GM12878 (cell line): Measurements from ENCODE around the gene DUSP16. TPM values are rescaled to one million over a fixed set of nuclear protein-coding genes. Genes with fewer than 3 reads are reported as not detected.

Experiments used
- ATAC-seq: fragments of 200-7000 bp; cut with Tn5 transposase; 3 replicates; pipeline ENCODE4 v1.9.1; 2020; ENCODE audit warnings: mild to moderate bottlenecking, moderate library complexity
- BruUV-seq: library from RNA; stranded (reverse); fragments of 400-500 nt; replicated peaks from 2 replicates; lab custom pipeline; 2021; lab: Mats Ljungman, UMichigan
- CTCF ChIA-PET: fragments of 300-600 bp; sonication (Branson Sonifier 250); formaldehyde crosslinking; extraction: SDS; loops from one replicate; lab custom pipeline; 2021; ENCODE audit warnings: inconsistent platforms; lab: Yijun Ruan, JAX
- POLR2A ChIA-PET: fragments of 350-600 bp; formaldehyde crosslinking; extraction: SDS; loops from one replicate; lab custom pipeline; 2021; ENCODE audit warnings: inconsistent platforms; lab: Charles Lee
- RAD21 ChIA-PET: fragments of 300-600 bp; sonication (Branson Sonifier 250); formaldehyde crosslinking; loops from one replicate; lab custom pipeline; 2023; ENCODE audit warnings: antibody characterized with exemption; ENCODE audit not compliant: unreplicated experiment; lab: Charles Lee
- SMC1A ChIA-PET: fragments of 300-600 bp; sonication (Branson Sonifier 250); formaldehyde crosslinking; loops from one replicate; lab custom pipeline; 2023; ENCODE audit not compliant: unreplicated experiment, uncharacterized antibody; lab: Charles Lee
- DNase-seq: peaks from one replicate; pipeline ENCODE4 v3.0.0-alpha.2; 2011; ENCODE audit warnings: low read depth, low spot score
- FAIRE-seq: peaks from 3 replicates; lab custom pipeline; 2011; peaks lifted over from hg19 to GRCh38; lab: Jason Lieb, UNC
- H2AFZ ChIP-seq: 2 replicates; pipeline ENCODE4 v1.6.0; 2011; ENCODE audit warnings: low read depth, low read length, control low read depth; ENCODE audit not compliant: control insufficient read depth
- H3K27ac ChIP-seq: 2 replicates; pipeline ENCODE4 v1.5.1; 2011; ENCODE audit warnings: control low read depth; ENCODE audit not compliant: control insufficient read depth, insufficient read depth
- H3K27me3 ChIP-seq, 2 experiments: replicated peaks in 1 of 2; 2 replicates each; pipeline versions ENCODE4 v1.6.0 to v1.6.1; 2011; ENCODE audit warnings: low read length in 1 of 2; ENCODE audit not compliant: control insufficient read depth in 2 of 2, insufficient read depth in 2 of 2
- H3K36me3 ChIP-seq, 2 experiments: 2 replicates each; pipeline ENCODE4 v1.5.1; 2011; ENCODE audit warnings: low read length in 1 of 2; ENCODE audit not compliant: control insufficient read depth in 2 of 2, insufficient read depth in 2 of 2
- H3K4me1 ChIP-seq: 2 replicates; pipeline ENCODE4 v1.6.1; 2011; ENCODE audit warnings: mild to moderate bottlenecking, low read length, moderate library complexity, mixed read lengths; ENCODE audit not compliant: control insufficient read depth, insufficient read depth
- H3K4me2 ChIP-seq: 2 replicates; pipeline ENCODE4 v1.6.0; 2011; ENCODE audit warnings: control low read depth; ENCODE audit not compliant: control insufficient read depth, insufficient read depth
- H3K4me3 ChIP-seq: fragments of 200-600 bp; sonication (generic); 2 replicates; pipeline ENCODE4 v1.5.1; 2016
- H3K79me2 ChIP-seq: 2 replicates; pipeline ENCODE4 v1.6.0; 2011; ENCODE audit warnings: low read length; ENCODE audit not compliant: control insufficient read depth, insufficient read depth
- H3K9ac ChIP-seq: 2 replicates; pipeline ENCODE4 v1.8.0; 2011; ENCODE audit warnings: low read length, control low read depth, mixed read lengths; ENCODE audit not compliant: control insufficient read depth, insufficient read depth
- H3K9me3 ChIP-seq: replicated peaks from 3 replicates; pipeline ENCODE4 v1.5.1; 2011; ENCODE audit warnings: mild to moderate bottlenecking, low read length; ENCODE audit not compliant: control insufficient read depth, insufficient read depth
- H4K20me1 ChIP-seq: 2 replicates; pipeline ENCODE4 v1.6.0; 2011; ENCODE audit not compliant: control insufficient read depth, insufficient read depth
- BCLAF1 ChIP-seq: fragments of 450-650 bp; IDR thresholded peaks from 2 replicates; pipeline ENCODE4 v1.6.1; 2017; ENCODE audit warnings: antibody characterized with exemption, mild to moderate bottlenecking, moderate library complexity
- CHD1 ChIP-seq: IDR thresholded peaks from 2 replicates; pipeline ENCODE4 v1.6.1; 2012; ENCODE audit warnings: low read depth, low read length, improper control_type of control experiment
- MEF2B ChIP-seq: fragments of 450-650 bp; IDR thresholded peaks from 2 replicates; pipeline ENCODE4 v1.6.1; 2018; ENCODE audit warnings: mild to moderate bottlenecking, moderate library complexity; ENCODE audit not compliant: partially characterized antibody, poor library complexity, severe bottlenecking
- MTA3 ChIP-seq: IDR thresholded peaks from 2 replicates; pipeline ENCODE4 v1.6.1; 2012; ENCODE audit warnings: low read length, inconsistent platforms, borderline replicate concordance
- NBN ChIP-seq: fragments of 450-650 bp; IDR thresholded peaks from 2 replicates; pipeline ENCODE4 v1.6.1; 2016
- NR2C2 ChIP-seq: IDR thresholded peaks from 2 replicates; pipeline ENCODE4 v1.6.1; 2011; ENCODE audit warnings: borderline replicate concordance, low read depth; ENCODE audit not compliant: control insufficient read depth, insufficient read length
- POLR2A ChIP-seq: IDR thresholded peaks from 2 replicates; pipeline ENCODE4 v1.6.1; 2011; ENCODE audit warnings: low read depth, mild to moderate bottlenecking, low read length
- STAT1 ChIP-seq: fragments of 450-650 bp; conservative IDR thresholded peaks from 2 replicates; pipeline ENCODE4 v1.6.1; 2014; ENCODE audit warnings: antibody characterized with exemption, mild to moderate bottlenecking
- TCF7 ChIP-seq: IDR thresholded peaks from 2 replicates; pipeline ENCODE4 v1.6.1; 2014; ENCODE audit warnings: antibody characterized with exemption, borderline replicate concordance
- ZNF217 ChIP-seq: fragments of 450-650 bp; IDR thresholded peaks from 2 replicates; pipeline ENCODE4 v1.6.1; 2017; ENCODE audit warnings: antibody characterized with exemption, mild to moderate bottlenecking
- WGBS: methylation state at CpG from one replicate; pipeline ENCODE4 v1.1.6; 2016; ENCODE audit warnings: low lambda C conversion rate; ENCODE audit not compliant: insufficient replicate concordance, insufficient coverage; ENCODE audit errors: missing lambda C conversion rate; 5-methylcytosine and 5-hydroxymethylcytosine counted together
- in situ Hi-C: fragments of 300-500 bp; cut with MboI; formaldehyde crosslinking; loops from 9 replicates; pipeline ENCODE4 v1.14.3; 2018; ENCODE audit warnings: mixed read lengths
- intact Hi-C: fragments of 100-400 bp; cut with micrococcal nuclease; formaldehyde crosslinking; loops from one replicate; pipeline ENCODE4 v1.14.2; 2022; ENCODE audit not compliant: unreplicated experiment
- polyA plus RNA-seq, 11 experiments: library from polyadenylated mRNA; depleted of rRNA in 4 of 11; unstranded in 6 of 11; stranded (reverse) in 5 of 11; fragments of >200 nt; fragmentation: Nextera tagmentation in 4 of 11; fragmentation: Illumina TruSeq in 1 of 11; extraction: Ambion mirVana in 4 of 11; extraction: Trizol in 1 of 11; gene quantifications; 1 replicate in 1 of 11; 2 replicates in 10 of 11; pipeline versions ENCODE4 v1.2.1 to v1.2.3, GENCODE V29; 2011 to 2016; ENCODE audit warnings: inconsistent platforms in 2 of 11, missing spikeins in 2 of 11, low read depth in 1 of 11
- total RNA-seq, 4 experiments: library from RNA; depleted of rRNA in 3 of 4; stranded (reverse); fragments of >200 nt in 3 of 4; fragmentation: Illumina TruSeq in 1 of 4; extraction: Trizol in 1 of 4; gene quantifications; 2 replicates each; pipeline versions ENCODE4 v1.2.1 to v1.2.3, GENCODE V29; 2013 to 2021

The DUSP16 gene
- total and polyA plus RNA-seq, 10 of the 15 experiments (the other 5 are each of a cell fraction or from before 2014, with no cell fraction given): 3.9 to 75.3 (median 26.8) TPM

- Histone ChIP-seq H3K9me3 (no peaks in the 10 kb centered on the region; the same call in 2 of the 3 replicates), H3K27me3 (no peaks in the 10 kb centered on the region), H3K79me2 (peaks cover 9% of the 10 kb centered on the region), H4K20me1 (no peaks in the 10 kb centered on the region), H3K27ac (no peak overlapping the region), H3K9ac (no peak overlapping the region), H3K4me2 (no peak overlapping the region), H3K4me1 (peaks cover 3% of the 10 kb centered on the region; the same call in 1 of the 2 replicates), H3K4me3 (no peak overlapping the region), H3K36me3 (peaks cover 0 to 17% of the 10 kb centered on the region in 2 experiments; a peak in 2 of 4 replicates), H2AFZ (no peak overlapping the region)
- intact Hi-C loops: no loop called here
- ATAC-seq: no peak
- CTCF ChIA-PET: interaction anchor here (0.8 to 1.6 kb wide), 3 partner anchors 8 to 122 kb away, joined by 3 to 7 read pairs (median 3); no protein-coding TSS in a partner anchor
- BruUV-seq: no TSS peak
- 97% methylated on average over 4 of the region's 4 CpGs for WGBS
- no peak for FAIRE-seq
- SMC1A ChIA-PET: interaction anchor here (1.0 to 3.4 kb wide), 7 partner anchors 11 to 140 kb away, joined by 3 to 26 read pairs (median 3); no protein-coding TSS in a partner anchor
- RAD21 ChIA-PET: interaction anchor here (0.7 kb wide), 1 partner anchor 238 kb away, joined by 3 read pairs; no protein-coding TSS in a partner anchor
- no peak for DNase-seq
- POLR2A ChIA-PET: interaction anchor here (0.6 to 1.2 kb wide), 3 partner anchors 19 to 156 kb away, joined by 3 to 4 read pairs (median 3); no protein-coding TSS in a partner anchor
- no peak for TF ChIP-seq POLR2A
- TF ChIP-seq MEF2B: no peak
- TF ChIP-seq TCF7: no peak
- no peak for TF ChIP-seq STAT1
- TF ChIP-seq NBN: no peak
- no peak for TF ChIP-seq MTA3
- TF ChIP-seq BCLAF1: no peak
- no peak for TF ChIP-seq ZNF217
- no peak for TF ChIP-seq CHD1
- TF ChIP-seq NR2C2: no peak
- TF ChIP-seq, all 136 proteins: peak for 0
- in situ Hi-C loops: no loop called here
Observed at GRCh38 chr12:12498210-12498609, 64.5 kb downstream of the DUSP16 start.
